Measurements from ENCODE around the gene FOXN3.

- TF ChIP-seq CTCF (IDR thresholded peaks at IDR 0.05), result no peak
- TF ChIP-seq POLR2A (IDR thresholded peaks at IDR 0.05; ENCODE audit: low read length), result no peak
- TF ChIP-seq ZFP36 (IDR thresholded peaks at IDR 0.05; ENCODE audit: borderline replicate concordance, partially characterized antibody), result no peak
- no peak for TF ChIP-seq MYC (IDR thresholded peaks at IDR 0.05; ENCODE audit: borderline replicate concordance, low read length)
- TF ChIP-seq ESRRA (IDR thresholded peaks at IDR 0.05; ENCODE audit: borderline replicate concordance, low read length), result no peak
- TF ChIP-seq NPAS2 (CRISPR knock-in tag; IDR thresholded peaks at IDR 0.05; ENCODE audit: borderline replicate concordance), result no peak
- TF ChIP-seq NFE2L2 (conservative IDR thresholded peaks at IDR 0.05; ENCODE audit: low read length), result no peak
- no peak for TF ChIP-seq CHD4 (IDR thresholded peaks at IDR 0.05; ENCODE audit: borderline replicate concordance)
- no peak for TF ChIP-seq CEBPB (IDR thresholded peaks at IDR 0.05)
- no peak for TF ChIP-seq RFX5 (IDR thresholded peaks at IDR 0.05)
- no peak for TF ChIP-seq JUNB (IDR thresholded peaks at IDR 0.05)
- TF ChIP-seq RAD21 (conservative IDR thresholded peaks at IDR 0.05 in 1 of 2, IDR thresholded peaks at IDR 0.05 in 1 of 2), result no peak
- no peak for TF ChIP-seq HDAC2 (IDR thresholded peaks at IDR 0.05)
Measured at GRCh38 chr14:89465876-89466275, 48.8 kb upstream of the FOXN3 start.
